NCI-H1694 (cell line): ENCODE data around the gene ALK.

Source experiments
- DNase-seq: peaks from one replicate; lab custom pipeline; 2025; lab: John Stamatoyannopoulos, UW

The ALK gene

DNA sequence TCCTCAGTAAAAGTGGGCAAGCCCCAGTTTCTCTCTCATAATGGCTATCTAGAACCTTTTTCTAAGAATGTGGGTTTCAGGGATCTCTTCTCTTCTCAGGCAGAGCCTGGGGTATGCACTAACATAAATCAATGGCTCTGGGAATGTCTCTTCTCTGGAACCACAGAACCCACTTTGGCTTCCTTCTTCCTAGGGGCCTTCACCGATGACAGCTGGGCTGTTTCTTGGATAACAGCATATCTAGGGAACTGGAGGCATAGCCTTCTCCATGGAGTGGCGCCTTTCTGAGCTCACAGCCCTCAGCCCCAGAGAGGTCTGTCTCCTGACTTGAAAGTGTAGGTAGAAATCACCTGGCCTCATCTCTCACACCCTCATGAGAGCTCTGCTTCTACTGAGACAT is 558.3 kb downstream of the ALK start:
- no peak for DNase-seq

DNA sequence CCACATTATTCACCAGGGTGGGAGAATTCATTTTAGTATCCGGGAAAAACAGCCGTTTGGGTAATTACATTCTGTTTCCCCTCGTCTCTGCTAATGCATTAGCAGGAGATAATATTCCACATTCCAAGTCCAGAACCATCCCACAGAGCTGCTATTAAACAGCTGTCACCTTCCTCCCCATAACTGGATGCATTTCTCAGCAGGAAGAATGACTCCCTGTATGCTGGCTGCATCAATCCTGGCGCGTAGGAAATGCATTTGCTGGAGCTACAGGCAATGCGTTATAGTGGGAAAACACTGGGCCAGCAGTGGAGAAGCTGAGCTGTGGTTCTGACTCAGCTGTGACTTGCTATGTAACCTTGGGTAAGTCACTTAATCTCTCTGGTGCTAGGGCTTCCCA is 560.2 kb downstream of the ALK start:
- DNase-seq = peak; percentile 22

DNA sequence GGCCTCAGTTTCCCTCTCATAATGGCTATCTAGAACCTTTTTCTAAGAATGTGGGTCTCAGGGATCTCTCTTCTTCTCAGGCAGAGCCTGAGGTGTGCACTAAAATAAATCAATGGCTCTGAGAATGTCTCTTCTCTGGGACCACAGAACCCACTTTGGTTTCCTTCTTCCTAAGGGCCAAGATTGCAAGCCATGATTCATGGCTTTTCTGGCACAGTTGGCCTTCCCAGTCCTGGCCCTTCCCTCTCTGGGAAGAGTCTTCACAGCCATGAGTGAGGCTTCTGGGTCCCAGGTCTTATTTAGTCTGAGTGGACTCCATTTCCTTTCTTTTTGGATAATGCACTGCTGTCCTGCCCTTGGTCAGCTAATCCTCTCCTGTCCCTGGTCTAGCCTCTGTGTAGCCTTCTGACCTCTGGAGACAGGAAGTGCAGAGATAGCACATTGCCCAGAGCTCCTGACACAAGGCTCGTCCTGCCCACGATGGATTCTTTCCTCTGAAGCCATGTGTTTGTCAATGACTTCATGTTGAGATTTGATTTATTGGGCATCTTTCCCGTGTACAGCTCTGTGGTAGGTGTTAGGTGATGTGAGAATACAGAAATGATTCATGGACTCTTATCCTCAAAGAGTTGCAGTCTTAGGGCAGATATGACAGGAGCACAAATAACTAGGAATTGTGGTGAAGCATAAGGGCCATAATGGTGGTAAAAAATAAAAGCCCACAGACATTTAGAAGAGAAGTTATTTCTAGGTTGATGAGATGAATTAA is 561.2 kb downstream of the ALK start:
- DNase-seq = no peak

DNA sequence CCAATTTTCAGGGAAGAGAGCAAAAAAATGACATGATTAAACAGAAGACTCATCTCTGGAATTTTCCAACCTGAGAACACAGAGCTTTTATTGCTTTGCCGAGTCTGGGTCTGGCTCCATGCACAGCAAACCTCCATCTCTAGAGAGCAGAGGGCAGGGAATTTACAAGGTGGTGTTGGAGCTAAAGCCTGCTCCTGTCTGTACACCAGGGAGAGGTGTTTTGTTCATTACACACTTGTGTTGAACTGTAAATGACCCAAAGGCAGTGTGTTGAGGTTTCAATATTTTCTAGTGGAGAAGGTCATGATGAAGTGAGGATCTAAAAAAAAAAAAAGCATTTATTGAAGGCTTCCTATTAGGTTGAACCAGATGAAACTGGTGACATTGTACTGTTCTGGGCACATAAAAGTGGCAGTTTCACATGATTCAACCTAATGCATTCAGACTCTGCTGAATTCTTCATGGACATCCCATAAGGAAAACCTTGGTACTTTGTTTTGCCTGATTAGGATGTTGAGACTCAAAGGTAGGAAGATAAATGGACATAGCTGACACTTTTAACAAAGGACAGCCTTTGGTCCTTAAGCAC is 567.9 kb downstream of the ALK start:
- no peak for DNase-seq

DNA sequence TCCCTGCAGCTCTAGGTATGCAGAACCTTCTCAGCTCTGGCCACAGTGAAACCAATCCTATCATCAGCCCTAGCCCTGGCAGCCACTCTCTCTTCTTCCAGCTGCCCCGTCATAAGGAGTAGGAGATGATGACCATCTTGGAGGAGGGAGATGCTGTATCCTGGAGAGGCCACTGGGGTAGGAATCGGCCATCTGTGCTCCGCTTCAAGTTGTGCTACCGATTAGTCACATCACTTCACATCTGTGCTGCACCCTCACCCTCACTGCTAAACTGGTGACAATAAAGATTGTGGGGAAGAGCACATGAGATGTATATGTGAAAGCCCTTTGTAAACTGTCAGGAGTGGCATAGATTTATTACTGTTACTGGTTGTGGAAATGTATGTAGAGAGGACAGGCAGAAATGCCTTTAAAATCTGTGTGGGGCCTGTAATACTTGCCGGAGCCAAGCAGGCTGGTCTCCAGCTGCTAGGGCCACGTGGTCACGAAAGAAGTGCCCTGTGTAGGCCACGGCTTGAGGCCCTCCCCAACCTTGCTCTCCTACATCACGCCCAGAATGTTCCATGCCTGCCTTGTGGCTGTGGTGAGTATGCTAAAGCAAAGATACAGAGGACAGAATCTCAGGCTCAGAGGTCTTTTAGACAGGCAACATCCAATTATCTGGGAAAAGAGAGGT is 569.3 kb downstream of the ALK start:
- DNase-seq = no peak

DNA sequence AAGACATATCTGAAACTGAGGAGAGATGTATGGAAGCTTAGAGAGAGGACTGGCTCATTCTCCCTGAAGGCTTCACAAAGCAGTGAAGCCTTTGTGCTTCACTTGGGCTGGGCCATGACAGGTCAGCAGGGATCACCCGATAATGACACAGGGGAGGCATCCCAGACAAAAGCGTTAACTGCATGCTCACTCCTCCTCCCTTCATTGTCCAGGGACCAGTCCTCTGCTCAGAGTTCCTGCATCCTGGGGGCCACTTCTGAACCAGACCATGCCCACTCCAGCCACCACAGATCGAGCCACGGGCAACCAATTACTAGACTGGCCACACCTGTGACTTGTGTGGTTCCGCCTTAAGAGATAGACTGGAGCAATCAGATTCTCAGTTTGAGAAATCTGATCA is 570.1 kb downstream of the ALK start:
- no peak for DNase-seq

DNA sequence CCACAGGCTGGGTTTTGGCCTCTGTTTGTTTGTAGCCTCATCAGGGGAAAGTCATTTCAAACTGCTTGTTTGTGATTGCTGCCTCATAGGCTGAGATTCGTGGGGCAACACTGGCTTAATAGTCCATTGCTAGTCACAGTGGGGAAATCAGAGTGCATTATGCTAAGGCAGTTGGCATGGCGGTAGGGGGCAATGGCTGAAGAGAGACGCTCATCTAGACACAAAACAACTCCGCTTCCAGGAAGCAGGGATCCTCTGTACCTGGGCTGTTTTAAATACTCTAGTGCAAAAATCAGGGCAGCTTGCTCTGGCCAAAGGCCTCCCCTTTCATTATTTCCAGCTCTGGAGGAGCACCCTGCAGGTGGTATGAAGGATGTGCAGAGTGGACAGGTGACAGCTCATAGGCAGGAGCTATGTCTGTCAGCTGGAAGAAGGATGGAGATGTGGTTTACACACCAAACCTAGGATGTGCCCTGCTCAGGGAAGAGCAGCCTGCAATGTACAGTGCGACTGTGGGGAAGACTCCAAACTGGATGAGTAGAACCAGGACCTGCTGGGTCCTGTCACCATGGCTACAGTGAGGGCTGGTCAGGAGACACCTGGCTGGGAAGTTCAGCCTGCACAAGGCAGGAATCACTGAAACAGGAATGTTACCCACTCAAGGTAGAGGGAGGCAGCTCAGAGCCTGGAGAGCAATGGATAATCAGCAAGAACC is 571.9 kb downstream of the ALK start:
- no peak for DNase-seq

DNA sequence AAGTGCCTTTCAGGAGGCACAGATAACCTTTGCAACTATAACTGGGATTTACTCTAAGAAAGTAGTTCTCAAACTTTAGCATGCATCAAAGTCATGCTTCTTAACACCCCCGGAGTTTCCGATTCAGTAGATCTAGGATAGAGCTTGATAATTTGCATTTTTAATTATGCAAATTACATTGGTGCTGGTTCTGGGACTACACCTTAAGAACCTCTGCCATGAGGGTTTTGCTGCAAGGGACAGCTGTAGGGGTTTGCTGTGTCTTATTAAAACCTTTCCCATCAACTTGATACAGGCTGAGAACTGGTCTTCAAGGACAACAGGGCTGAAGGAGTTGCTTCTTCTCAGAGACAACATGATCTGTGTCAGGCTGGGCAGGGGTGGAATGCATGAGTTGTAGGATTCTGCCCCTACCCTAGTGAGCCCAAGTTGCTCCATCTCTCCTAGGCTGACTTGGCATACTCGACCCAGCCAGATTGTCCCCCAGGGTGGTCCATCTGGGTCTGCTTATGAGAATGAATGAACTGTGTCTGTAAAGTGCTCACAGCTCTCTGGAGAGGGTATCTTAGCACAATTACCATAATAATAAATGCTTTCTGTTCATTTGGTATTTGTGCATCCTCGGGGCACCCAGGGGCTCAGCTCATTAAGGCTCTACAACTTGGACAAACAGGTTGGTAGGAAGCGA is 573.5 kb downstream of the ALK start:
- DNase-seq = no peak

DNA sequence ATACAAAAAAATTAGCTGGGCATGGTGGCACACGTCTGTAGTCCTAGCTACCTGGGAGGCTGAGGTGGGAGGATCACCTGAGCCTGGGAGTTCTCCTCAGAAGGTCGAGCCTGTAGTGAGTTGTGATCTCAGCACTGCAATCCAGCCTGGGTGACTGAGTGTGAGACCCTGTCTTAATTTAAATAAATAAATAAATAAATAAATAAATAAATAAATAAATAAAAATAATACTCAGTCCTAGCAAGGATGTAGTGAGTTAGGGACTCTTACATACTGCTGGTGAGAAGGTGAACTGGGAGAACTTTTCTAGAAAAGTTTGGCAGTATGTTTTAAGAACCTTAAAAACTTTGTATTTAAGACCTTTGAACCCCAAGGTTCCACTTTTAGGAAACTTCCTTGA is 576.1 kb downstream of the ALK start:
- no peak for DNase-seq

DNA sequence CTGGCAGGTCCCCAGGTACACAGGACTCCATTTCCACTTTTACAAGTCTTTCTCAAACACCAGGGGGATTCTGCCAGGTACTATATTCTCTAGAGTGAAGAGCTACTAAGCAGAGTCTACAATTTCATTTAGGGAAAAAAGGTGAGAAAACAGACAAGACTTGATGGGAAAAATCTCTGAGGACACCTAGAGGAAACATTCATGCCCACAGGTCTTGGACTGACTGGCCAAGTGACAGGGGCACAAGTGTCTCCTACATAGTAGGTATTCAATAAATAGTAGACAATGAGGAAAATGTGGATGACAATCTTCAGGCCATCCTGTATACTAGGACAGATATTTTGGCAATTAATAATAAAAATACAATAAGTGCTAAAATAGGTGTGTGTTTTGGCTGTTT is 577.6 kb downstream of the ALK start:
- no peak for DNase-seq

DNA sequence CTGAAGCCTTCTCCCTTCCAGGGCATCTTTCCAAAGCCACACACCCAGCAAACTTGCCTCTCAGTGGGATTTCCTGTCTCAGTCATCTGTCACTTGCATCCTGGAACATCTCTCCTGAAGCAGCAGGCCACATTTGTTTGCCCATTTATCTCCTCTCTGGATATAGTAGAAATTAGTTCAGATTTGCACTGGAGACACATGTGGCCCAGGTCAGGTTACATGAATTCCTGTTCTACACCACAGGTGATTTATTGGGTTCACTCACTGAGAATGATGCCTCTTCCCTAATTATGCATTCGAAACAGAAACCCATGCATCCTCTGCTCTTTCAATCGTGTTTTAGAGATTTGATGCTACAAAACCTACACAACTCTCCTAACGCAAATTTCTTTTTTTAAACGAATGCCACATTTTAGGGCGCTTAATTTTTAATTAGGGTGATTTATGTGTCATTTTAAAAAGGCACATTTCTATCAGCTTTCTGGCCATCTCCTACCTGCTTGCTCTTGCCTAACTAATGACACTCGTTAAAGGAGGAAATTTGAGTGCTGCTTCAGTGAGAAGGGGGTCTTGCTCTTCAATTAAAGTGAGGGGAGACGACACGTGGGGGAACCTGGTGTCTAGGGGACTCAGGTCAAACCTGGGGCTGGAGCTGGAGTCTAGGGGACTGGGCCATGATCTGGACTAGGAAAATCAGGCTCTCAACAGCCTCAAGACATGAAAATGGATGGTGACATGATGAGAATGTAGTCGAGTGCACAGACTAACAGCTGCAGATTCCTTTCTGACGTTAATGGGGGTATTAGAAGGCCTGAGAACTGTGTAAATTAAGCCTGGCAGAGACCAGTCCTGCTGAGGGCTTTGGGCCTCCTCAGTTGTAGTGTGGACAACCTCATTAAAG is 584.8 kb downstream of the ALK start:
- DNase-seq = peak; percentile 68

DNA sequence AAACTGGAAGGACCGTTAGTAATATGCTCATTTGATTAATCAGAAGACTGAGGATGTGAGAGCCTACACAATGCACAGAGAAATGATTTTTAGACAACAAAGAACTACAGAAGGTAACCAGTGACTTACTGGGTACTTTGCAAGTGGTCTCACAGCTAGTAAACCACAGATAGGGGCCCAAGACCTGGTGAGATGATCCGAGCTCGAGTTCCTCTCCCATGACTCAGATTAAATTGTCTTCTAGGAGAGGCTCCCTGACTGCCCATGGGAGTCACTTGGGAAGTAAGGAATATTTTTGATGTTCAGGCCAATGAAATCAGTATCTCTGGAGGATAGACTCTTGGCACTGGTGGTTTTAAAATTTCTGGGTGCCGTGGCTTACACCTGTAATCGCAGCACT is 586.0 kb downstream of the ALK start:
- DNase-seq = no peak

DNA sequence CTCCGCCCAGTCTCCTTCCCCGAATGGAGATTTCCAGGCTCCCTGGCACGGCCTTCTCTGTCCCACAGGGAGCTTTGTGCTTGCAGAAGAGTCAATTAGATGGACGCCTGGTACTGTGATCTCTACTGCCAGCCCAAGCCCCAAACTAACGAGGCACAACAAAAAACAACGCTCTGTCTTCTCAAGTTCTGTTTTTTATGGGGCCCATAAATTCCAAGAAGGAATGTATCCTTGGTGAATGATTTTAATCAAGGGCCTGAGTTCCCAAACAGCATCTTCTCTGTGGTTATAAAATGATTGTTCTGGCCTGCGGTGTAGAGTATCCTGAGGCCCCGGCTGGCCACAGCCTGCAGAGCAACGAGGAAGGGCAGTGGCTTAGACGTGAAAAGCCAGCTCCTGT is 586.7 kb downstream of the ALK start:
- no peak for DNase-seq

DNA sequence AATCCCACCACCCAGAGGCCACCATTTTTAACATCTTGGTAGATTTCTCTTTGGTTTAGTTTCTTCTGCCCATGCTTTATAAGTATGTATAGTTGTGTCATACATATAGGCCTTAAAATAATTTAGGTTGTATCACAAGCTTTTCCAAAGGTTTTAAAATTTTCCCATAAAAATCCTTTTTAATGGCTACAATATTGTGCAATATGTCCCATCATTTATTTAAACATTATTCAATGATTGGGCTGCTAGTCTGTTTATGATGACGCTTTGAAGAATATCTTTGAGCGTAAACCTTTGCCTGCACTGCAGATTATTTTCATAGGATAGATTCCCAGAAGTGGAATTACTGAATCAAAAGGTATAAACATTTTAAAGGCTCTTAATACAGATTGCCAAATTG is 588.8 kb downstream of the ALK start:
- no peak for DNase-seq

DNA sequence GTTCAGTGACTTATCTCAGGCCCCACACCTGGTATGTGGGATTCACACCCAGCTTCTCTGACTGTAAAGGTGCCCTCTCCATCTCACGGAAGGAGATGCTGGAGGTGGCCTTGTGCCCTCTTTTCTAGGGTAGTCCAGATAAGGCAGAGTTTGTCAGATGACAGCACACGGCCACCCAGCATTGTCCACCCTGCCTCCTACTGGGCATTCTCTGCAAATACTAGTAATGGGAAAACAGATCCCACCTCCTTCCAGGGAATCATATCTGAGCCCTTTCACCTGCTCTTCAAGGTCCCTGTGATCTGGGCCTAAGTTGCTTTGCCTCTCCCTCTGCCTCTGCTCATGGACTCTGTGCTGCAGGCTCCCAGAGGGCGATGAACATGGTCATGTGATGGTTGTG is 591.5 kb downstream of the ALK start:
- DNase-seq = no peak

DNA sequence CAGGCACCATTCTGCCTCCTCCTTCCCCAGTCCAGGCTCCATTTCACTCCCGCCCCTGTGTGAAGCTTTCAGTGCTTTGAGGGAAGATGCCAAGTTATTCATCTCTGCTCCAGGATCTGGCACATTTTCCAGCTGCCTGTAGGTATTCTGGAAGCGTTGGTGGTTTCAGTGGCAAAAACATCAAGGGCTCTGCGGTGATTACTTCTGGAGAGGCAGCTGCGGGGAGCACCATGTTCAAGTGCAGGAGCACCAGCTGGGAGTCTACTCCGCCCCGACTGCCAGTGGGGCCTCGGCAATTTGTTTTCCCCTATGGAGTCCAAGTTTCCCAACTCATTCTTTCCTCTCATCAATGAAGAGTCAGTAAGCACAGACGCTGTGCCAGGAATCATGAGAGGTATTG is 594.5 kb downstream of the ALK start:
- no peak for DNase-seq

DNA sequence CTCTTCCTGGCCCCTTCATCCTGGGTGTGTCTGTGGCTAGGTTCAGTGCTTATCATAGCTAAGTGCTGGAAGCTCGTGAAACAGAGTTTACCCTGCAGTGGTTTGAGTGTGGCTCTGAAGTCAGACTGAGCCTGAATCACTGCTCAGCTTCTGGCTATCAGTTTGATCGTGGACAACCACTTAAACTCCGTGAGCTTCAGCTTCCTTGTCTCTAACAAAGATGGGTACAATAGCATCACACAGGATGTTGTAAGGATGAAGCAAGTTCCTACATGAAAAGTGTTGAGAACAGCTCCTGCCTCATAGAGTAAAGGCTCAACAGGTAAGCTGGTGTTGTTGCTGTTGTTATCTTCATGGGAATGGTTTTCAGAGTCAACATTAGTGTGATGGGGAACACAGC is 595.8 kb downstream of the ALK start:
- no peak for DNase-seq

DNA sequence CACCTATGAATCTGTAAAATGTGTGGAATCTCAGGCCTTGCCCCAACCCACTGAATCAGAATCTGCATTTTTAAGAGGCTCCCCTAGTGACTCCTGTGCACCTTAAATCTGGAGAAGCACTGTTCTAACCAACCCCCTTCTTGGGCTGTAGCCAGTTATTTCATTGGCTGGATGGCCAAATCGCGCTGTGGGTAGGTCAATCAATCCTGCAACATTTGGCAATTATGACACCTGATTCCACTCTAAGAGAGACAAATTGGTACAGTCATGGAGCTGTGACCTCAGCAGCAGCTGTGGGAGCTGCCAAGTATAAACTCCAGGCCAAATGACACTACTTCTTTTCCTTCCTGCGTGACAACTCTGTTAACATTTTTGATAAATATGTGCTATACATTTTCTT is 597.4 kb downstream of the ALK start:
- peak; percentile 45 for DNase-seq

DNA sequence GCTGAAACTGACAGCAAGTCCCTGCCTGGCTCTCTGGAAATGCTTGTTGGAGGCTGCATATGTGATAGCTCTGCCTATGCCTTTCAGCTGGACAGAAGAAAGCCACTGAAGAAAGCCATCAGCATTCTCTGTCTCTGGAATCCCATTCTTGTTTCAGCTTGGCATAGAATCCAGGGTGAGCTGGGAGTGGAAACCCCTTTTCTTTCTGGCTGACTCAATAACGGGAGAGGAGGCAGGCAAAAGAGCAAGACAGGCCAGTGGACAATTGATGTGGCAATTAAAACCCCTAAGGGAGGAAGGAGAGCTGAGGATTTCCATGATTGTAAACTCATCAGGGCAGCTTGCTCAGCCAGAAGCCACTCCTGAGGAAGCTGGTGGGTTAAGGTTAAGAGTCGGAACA is 598.1 kb downstream of the ALK start:
- DNase-seq = no peak

DNA sequence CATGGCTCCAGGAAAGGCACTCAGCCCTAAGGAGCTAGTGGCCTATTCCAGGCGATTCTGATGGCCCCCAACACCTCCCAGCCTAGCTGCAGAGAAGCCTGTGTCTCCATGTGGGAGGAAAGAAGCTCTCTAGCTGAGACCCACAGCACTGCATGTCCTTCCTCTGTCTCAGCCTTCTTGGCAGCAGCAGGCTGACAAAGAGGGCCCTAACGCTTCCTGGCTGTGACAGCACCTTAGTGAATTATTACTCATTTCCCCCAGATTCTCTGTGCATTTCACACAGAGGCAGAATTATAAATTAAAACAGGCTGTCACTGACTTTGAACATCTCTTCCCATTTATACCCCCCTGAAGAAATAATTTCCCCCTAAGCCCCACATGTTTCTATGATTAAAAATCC is 599.4 kb downstream of the ALK start:
- no peak for DNase-seq

DNA sequence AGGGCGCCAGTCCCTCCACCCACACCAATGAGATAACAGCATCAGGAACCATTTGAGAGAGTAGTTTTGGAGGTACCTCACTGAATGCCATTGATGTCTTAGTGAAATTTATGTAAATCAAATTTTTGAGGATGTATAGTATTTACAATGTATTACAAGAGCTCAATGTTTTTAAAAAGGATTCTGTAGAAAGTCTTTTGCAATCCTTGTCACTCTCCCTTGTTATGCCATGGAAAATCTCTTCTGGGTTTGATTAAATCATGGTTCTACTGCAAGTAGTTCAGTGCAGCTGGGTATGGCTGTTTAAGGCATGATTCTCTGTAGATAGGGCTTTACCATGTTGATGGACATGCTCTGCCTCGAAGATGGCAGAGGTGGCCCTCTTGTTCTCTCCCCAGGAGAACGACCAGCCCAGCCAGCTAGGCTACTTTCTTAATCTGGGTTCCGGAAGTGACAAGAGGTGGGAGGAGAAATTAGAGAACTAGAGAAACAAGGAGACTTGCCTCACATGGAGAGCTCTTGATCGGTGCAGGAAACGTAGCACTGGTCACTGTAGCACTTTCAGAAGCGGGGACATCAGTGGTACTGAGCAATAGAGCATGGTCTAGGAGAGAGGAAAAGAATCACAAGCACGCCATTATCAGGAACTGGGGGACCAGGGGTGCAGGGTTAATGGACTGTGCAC is 603.4 kb downstream of the ALK start:
- no peak for DNase-seq
